ENCODE measurements around the gene USP11.

Gene USP11

DNA sequence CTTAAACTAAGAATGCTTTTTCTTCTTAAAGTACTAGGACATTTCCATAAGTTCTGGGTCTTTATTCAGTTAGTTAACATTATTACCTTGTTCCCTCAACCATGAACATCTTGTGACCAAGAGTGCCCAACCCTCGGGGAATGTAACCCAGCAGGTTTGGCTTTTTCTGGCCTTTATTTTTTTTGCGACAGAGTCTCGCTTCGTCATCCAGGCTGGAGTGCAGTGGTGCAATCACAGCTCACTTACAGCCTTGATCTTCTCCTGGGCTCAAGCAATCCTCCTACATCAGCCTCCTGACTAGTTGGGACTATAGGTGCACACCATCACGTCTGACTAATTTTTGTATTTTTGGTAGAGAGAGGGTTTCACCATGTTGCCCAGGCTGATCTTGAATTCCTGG lies 65.1 kb downstream of the USP11 start:
- in situ Hi-C loops (cut with MboI; ENCODE audit: low sequenced_read_pairs), result no loop called here
